PC-9 (cell line): Measurements from ENCODE around the gene NCMAP. TPM values are rescaled to one million over a fixed set of nuclear protein-coding genes. Genes with fewer than 3 reads are reported as not detected.
"Not testable (repeated sequence)": the region's sequence is repeated elsewhere in the genome, so short reads cannot be mapped to it uniquely, and the experiment has no call there.

Source experiments
- BruUV-seq: library from RNA; stranded (reverse); fragments of 400-500 nt; replicated peaks from 2 replicates; lab custom pipeline; 2021; lab: Mats Ljungman, UMichigan
- CTCF ChIA-PET: fragments of 300-600 bp; sonication (Branson Sonifier 250); formaldehyde crosslinking; loops from one replicate; lab custom pipeline; 2022; ENCODE audit warnings: antibody characterized with exemption; lab: Charles Lee
- POLR2A ChIA-PET: fragments of 300-600 bp; sonication (Branson Sonifier 250); formaldehyde crosslinking; loops from one replicate; lab custom pipeline; 2022; ENCODE audit warnings: antibody characterized with exemption; ENCODE audit not compliant: unreplicated experiment; lab: Charles Lee
- DNase-seq, 2 experiments: peaks; one replicate each; pipeline versions ENCODE4 v3.0.0 to v3.0.0-alpha.2; 2015 to 2022; ENCODE audit warnings: mixed read lengths in 1 of 2
- H2AFZ ChIP-seq: fragments of 200-600 bp; sonication (generic); 2 replicates; pipeline ENCODE4 v1.8.1; 2017; ENCODE audit warnings: antibody characterized with exemption
- H3F3A ChIP-seq: fragments of 200-600 bp; sonication (generic); 2 replicates; pipeline ENCODE4 v1.8.1; 2017; ENCODE audit warnings: antibody characterized with exemption, mild to moderate bottlenecking, low read depth; ENCODE audit not compliant: insufficient read depth
- H3K27ac ChIP-seq: fragments of 200-600 bp; sonication (generic); 2 replicates; pipeline ENCODE4 v1.6.1; 2016; ENCODE audit warnings: mixed run types
- H3K27me3 ChIP-seq: fragments of 200-600 bp; sonication (generic); 2 replicates; pipeline ENCODE4 v1.6.1; 2016; ENCODE audit warnings: low read depth, mixed run types; ENCODE audit not compliant: insufficient read depth
- H3K36me3 ChIP-seq: fragments of 200-600 bp; sonication (generic); 2 replicates; pipeline ENCODE4 v1.6.1; 2016; ENCODE audit warnings: low read depth, mixed run types
- H3K4me1 ChIP-seq: fragments of 200-600 bp; sonication (generic); replicated peaks from 2 replicates; pipeline ENCODE4 v1.6.1; 2016; ENCODE audit warnings: mixed run types; ENCODE audit not compliant: insufficient read depth
- H3K4me2 ChIP-seq: fragments of 200-600 bp; sonication (generic); 2 replicates; pipeline ENCODE4 v1.6.1; 2017; ENCODE audit warnings: mixed run types
- H3K4me3 ChIP-seq: fragments of 200-600 bp; sonication (generic); 2 replicates; pipeline ENCODE4 v1.6.1; 2016; ENCODE audit warnings: mixed run types
- H3K79me2 ChIP-seq: fragments of 200-600 bp; sonication (generic); 2 replicates; pipeline ENCODE4 v1.6.1; 2017; ENCODE audit warnings: low read depth, mixed run types
- H3K9me2 ChIP-seq: fragments of 200-600 bp; sonication (generic); 2 replicates; pipeline ENCODE4 v1.8.1; 2017; ENCODE audit warnings: mild to moderate bottlenecking; ENCODE audit not compliant: insufficient read depth
- H3K9me3 ChIP-seq: fragments of 200-600 bp; sonication (generic); 2 replicates; pipeline ENCODE4 v1.8.1; 2016; ENCODE audit warnings: low read depth; ENCODE audit not compliant: insufficient read depth
- H4K20me1 ChIP-seq: fragments of 200-600 bp; sonication (generic); 2 replicates; pipeline ENCODE4 v1.8.1; 2017; ENCODE audit not compliant: insufficient read depth
- CTCF ChIP-seq: fragments of 200-600 bp; sonication (generic); conservative IDR thresholded peaks from 2 replicates; pipeline ENCODE4 v1.6.1; 2017; ENCODE audit warnings: mixed run types, antibody characterized with exemption, mild to moderate bottlenecking, moderate library complexity
- EZH2 ChIP-seq: fragments of 200-600 bp; sonication (generic); IDR thresholded peaks from 2 replicates; pipeline ENCODE4 v1.8.0; 2017; ENCODE audit warnings: antibody characterized with exemption, low read depth
- intact Hi-C: fragments of 100-400 bp; cut with micrococcal nuclease; formaldehyde crosslinking; loops from one replicate; pipeline ENCODE4 v1.10.0; 2022; ENCODE audit not compliant: unreplicated experiment
- total RNA-seq: library from RNA; stranded (reverse); gene quantifications from 2 replicates; pipeline ENCODE4 v1.2.3, GENCODE V29; 2021

Gene NCMAP
- total RNA-seq, 1 experiment from 2014 or later = 0.20 TPM

- Histone ChIP-seq H3K4me1 (no peaks in the 10 kb centered on the region), H3K4me2 (no peak overlapping the region), H3K9me2 (no peaks in the 10 kb centered on the region), H3K79me2 (no peaks in the 10 kb centered on the region), H3K36me3 (no peaks in the 10 kb centered on the region), H2AFZ (no peak overlapping the region), H3K9me3 (no peaks in the 10 kb centered on the region), H3K27ac (no peak overlapping the region), H4K20me1 (no peaks in the 10 kb centered on the region), H3K27me3 (no peaks in the 10 kb centered on the region), H3K4me3 (no peak overlapping the region), H3F3A (peaks cover 22% of the 10 kb centered on the region; the same call in 1 of the 2 replicates)
- no peak for TF ChIP-seq EZH2
- no peak for TF ChIP-seq CTCF
- no TSS peak for BruUV-seq
- ChIA-PET CTCF (no interaction called here), POLR2A (no interaction called here)
- DNase-seq = no peak
- intact Hi-C loops = loop anchor here (5.0 kb wide), 1 partner anchor 99 kb away; the partner anchor contains the start of gene NIPAL3
Measured at GRCh38 chr1:24516506-24516905, 39.4 kb upstream of the NCMAP start.

DNA sequence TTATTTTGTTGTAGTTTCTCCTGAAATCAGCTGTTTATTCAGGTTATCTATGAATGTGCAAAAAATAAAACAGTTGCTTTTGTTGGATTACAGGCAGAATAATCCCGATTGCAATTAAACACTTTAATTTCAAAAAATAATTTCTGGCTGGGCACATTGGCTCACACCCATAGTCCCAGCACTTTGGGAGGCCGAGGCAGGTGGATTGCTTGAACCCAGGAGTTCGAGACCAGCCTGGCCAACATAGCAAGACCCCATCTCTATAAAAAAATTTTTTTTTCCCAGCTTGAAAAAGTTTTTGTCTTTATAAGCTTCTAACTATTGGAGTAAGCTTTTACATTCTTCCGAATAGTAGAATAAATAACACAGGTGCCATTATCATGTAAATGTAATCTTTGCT is 38.0 kb upstream of the NCMAP start:
- no peak for DNase-seq
- POLR2A ChIA-PET = no interaction called here
- no peaks in the 10 kb centered on the region for H4K20me1 ChIP-seq
- H3K27ac ChIP-seq = no peak overlapping the region
- no peak for TF ChIP-seq CTCF
- TF ChIP-seq EZH2 = no peak
- H3K4me2 ChIP-seq = no peak overlapping the region
- peaks cover 22% of the 10 kb centered on the region; the same call in 1 of the 2 replicates for H3F3A ChIP-seq
- intact Hi-C loops = loop anchor here (5.0 kb wide), 1 partner anchor 101 kb away; the partner anchor contains the start of gene NIPAL3
- no peaks in the 10 kb centered on the region for H3K4me1 ChIP-seq
- H2AFZ ChIP-seq = no peak overlapping the region
- BruUV-seq = no TSS peak
- H3K79me2 ChIP-seq = no peaks in the 10 kb centered on the region
- no peaks in the 10 kb centered on the region for H3K9me3 ChIP-seq
- H3K36me3 ChIP-seq = no peaks in the 10 kb centered on the region
- CTCF ChIA-PET = no interaction called here
- H3K4me3 ChIP-seq = no peak overlapping the region
- H3K27me3 ChIP-seq = no peaks in the 10 kb centered on the region
- no peaks in the 10 kb centered on the region for H3K9me2 ChIP-seq

GRCh38 chr1:24520282-24520681 is 35.6 kb upstream of the NCMAP start:
- H3F3A ChIP-seq = peaks cover 14% of the 10 kb centered on the region; the same call in 1 of the 2 replicates
- BruUV-seq, H3K4me1 ChIP-seq, H3K4me2 ChIP-seq, H3K27ac ChIP-seq, CTCF ChIA-PET, H3K79me2 ChIP-seq, H4K20me1 ChIP-seq, H3K36me3 ChIP-seq, H2AFZ ChIP-seq, DNase-seq, H3K4me3 ChIP-seq, POLR2A ChIA-PET, H3K9me2 ChIP-seq, intact Hi-C loops, H3K9me3 ChIP-seq, H3K27me3 ChIP-seq: not testable (repeated sequence)

GRCh38 chr1:24525606-24526005 is 30.3 kb upstream of the NCMAP start:
- no peaks in the 10 kb centered on the region for H3K9me3 ChIP-seq
- H3K4me2 ChIP-seq = no peak overlapping the region
- CTCF ChIA-PET = interaction anchor here (0.6 kb wide), 1 partner anchor 583 kb away, joined by 9 read pairs; no protein-coding TSS in a partner anchor
- H4K20me1 ChIP-seq = no peaks in the 10 kb centered on the region
- no peaks in the 10 kb centered on the region for H3K36me3 ChIP-seq
- H3F3A ChIP-seq = no peaks in the 10 kb centered on the region
- POLR2A ChIA-PET = no interaction called here
- no TSS peak for BruUV-seq
- no peak overlapping the region for H2AFZ ChIP-seq
- TF ChIP-seq CTCF = no peak
- no peak for TF ChIP-seq EZH2
- no peak overlapping the region for H3K4me3 ChIP-seq
- no peaks in the 10 kb centered on the region for H3K27me3 ChIP-seq
- no peaks in the 10 kb centered on the region for H3K79me2 ChIP-seq
- no peaks in the 10 kb centered on the region for H3K4me1 ChIP-seq
- intact Hi-C loops = no loop called here
- no peaks in the 10 kb centered on the region for H3K9me2 ChIP-seq
- no peak overlapping the region for H3K27ac ChIP-seq
- no peak for DNase-seq
